A549 (cell line): ENCODE measurements around the gene RELN. TPM values are rescaled to one million over a fixed set of nuclear protein-coding genes. Genes with fewer than 3 reads are reported as not detected.

Experiments
- ATAC-seq, 2 experiments: fragments of 200-7000 bp in 1 of 2; fragments of >200 bp in 1 of 2; cut with Nextera tagmentation in 1 of 2; cut with Tn5 transposase in 1 of 2; 3 replicates each; pipeline versions ENCODE4 v1.8.0 to v1.9.1; 2018 to 2020; ENCODE audit warnings: mild to moderate bottlenecking in 1 of 2, moderate library complexity in 1 of 2
- CTCF ChIA-PET: fragments of 300-600 bp; sonication (Branson Sonifier 250); formaldehyde crosslinking; extraction: SDS; loops from one replicate; lab custom pipeline; 2021; ENCODE audit warnings: antibody characterized with exemption, inconsistent platforms; lab: Yijun Ruan, JAX
- POLR2A ChIA-PET: fragments of 350-600 bp; formaldehyde crosslinking; extraction: SDS; loops from one replicate; lab custom pipeline; 2021; ENCODE audit warnings: antibody characterized with exemption, inconsistent platforms; lab: Yijun Ruan, JAX
- DNase-seq, 2 experiments: peaks; one replicate each; pipeline versions ENCODE4 v3.0.0 to v3.0.0-alpha.2; 2011 to 2016; ENCODE audit warnings: low read depth in 1 of 2, low spot score in 1 of 2
- FAIRE-seq: peaks from 2 replicates; lab custom pipeline; 2011; peaks lifted over from hg19 to GRCh38; lab: Jason Lieb, UNC
- H3K27ac ChIP-seq, 2 experiments: fragments of >200 bp; sonication (Bioruptor Twin); formaldehyde crosslinking; 3 replicates each; pipeline ENCODE4 v1.5.1; 2016 to 2017
- H3K4me1 ChIP-seq: fragments of >200 bp; sonication (Bioruptor Twin); formaldehyde crosslinking; 3 replicates; pipeline ENCODE4 v1.6.1; 2016
- H3K4me2 ChIP-seq: fragments of >200 bp; sonication (Bioruptor Twin); formaldehyde crosslinking; 3 replicates; pipeline ENCODE4 v1.6.1; 2016
- H3K4me3 ChIP-seq: fragments of >200 bp; sonication (Bioruptor Twin); formaldehyde crosslinking; 3 replicates; pipeline ENCODE4 v1.5.1; 2016
- H3K9me3 ChIP-seq: fragments of >200 bp; sonication (Bioruptor Twin); formaldehyde crosslinking; 3 replicates; pipeline ENCODE4 v1.6.1; 2016
- CEBPB ChIP-seq, 2 experiments: fragments of >200 bp in 1 of 2; sonication (Bioruptor Twin) in 1 of 2; formaldehyde crosslinking in 1 of 2; IDR thresholded peaks; 2 replicates each; pipeline ENCODE4 v1.6.1; 2012 to 2016
- CHD2 ChIP-seq: fragments of 150-350 bp; IDR thresholded peaks from 2 replicates; pipeline ENCODE4 v1.6.1; 2014; ENCODE audit warnings: low read length; ENCODE audit not compliant: partially characterized antibody
- CTCF ChIP-seq: fragments of >200 bp; sonication (Bioruptor Twin); formaldehyde crosslinking; IDR thresholded peaks from 3 replicates; pipeline ENCODE4 v1.5.1; 2016
- EHF ChIP-seq: fragments of 250-450 bp; sonication (Bioruptor Pico); IDR thresholded peaks from 2 replicates; pipeline ENCODE4 v1.5.0; 2020; ENCODE audit warnings: mild to moderate bottlenecking
- EHMT2 ChIP-seq: fragments of 200-600 bp; sonication (generic); IDR thresholded peaks from 2 replicates; pipeline ENCODE4 v1.6.1; 2016; ENCODE audit warnings: antibody characterized with exemption, low read depth, mild to moderate bottlenecking, moderate library complexity
- GATA3 ChIP-seq: IDR thresholded peaks from 2 replicates; pipeline ENCODE4 v1.6.1; 2012; ENCODE audit warnings: borderline replicate concordance
- HDAC2 ChIP-seq: fragments of 200-600 bp; sonication (generic); IDR thresholded peaks from 2 replicates; pipeline ENCODE4 v1.6.1; 2016
- HOXB13 ChIP-seq: fragments of 250-450 bp; sonication (Bioruptor Pico); IDR thresholded peaks from 2 replicates; pipeline ENCODE4 v1.5.0; 2020; ENCODE audit warnings: low read depth, mild to moderate bottlenecking, moderate library complexity
- JUN ChIP-seq, 2 experiments: fragments of >200 bp; sonication (Bioruptor Twin); formaldehyde crosslinking; IDR thresholded peaks; 2 replicates in 1 of 2; 3 replicates in 1 of 2; pipeline ENCODE4 v1.6.1; 2016 to 2017
- JUNB ChIP-seq: fragments of >200 bp; sonication (Bioruptor Twin); formaldehyde crosslinking; IDR thresholded peaks from 2 replicates; pipeline ENCODE4 v1.6.1; 2016
- KDM1A ChIP-seq: fragments of 200-600 bp; sonication (generic); IDR thresholded peaks from 2 replicates; pipeline ENCODE4 v1.6.1; 2016; ENCODE audit warnings: low read depth, mild to moderate bottlenecking
- MAZ ChIP-seq: fragments of 150-350 bp; IDR thresholded peaks from 2 replicates; pipeline ENCODE4 v1.6.1; 2014; ENCODE audit warnings: antibody characterized with exemption, low read depth, low read length, borderline replicate concordance
- MYC ChIP-seq: IDR thresholded peaks from 2 replicates; pipeline ENCODE4 v1.6.1; 2012; ENCODE audit warnings: mild to moderate bottlenecking, inconsistent platforms, low read length, improper control_type of control experiment, borderline replicate concordance
- NR3C1 ChIP-seq: fragments of >200 bp; sonication (Bioruptor Twin); formaldehyde crosslinking; IDR thresholded peaks from 3 replicates; pipeline ENCODE4 v1.6.1; 2017
- PHF8 ChIP-seq: fragments of 200-600 bp; sonication (generic); IDR thresholded peaks from 2 replicates; pipeline ENCODE4 v1.6.1; 2016; ENCODE audit warnings: low read depth, mild to moderate bottlenecking, antibody characterized with exemption, moderate library complexity, borderline replicate concordance
- RAD21 ChIP-seq, 2 experiments: fragments of >200 bp in 1 of 2; sonication (Bioruptor Twin) in 1 of 2; formaldehyde crosslinking in 1 of 2; IDR thresholded peaks in 1 of 2; conservative IDR thresholded peaks in 1 of 2; 2 replicates in 1 of 2; 3 replicates in 1 of 2; pipeline ENCODE4 v1.6.1; 2012 to 2018; ENCODE audit warnings: inconsistent platforms in 1 of 2
- RARB ChIP-seq: fragments of 250-450 bp; sonication (Bioruptor Pico); IDR thresholded peaks from 2 replicates; pipeline ENCODE4 v1.8.0; 2021; ENCODE audit warnings: mild to moderate bottlenecking, moderate library complexity
- RCOR1 ChIP-seq: fragments of 150-350 bp; IDR thresholded peaks from 2 replicates; pipeline ENCODE4 v1.6.1; 2014; ENCODE audit warnings: antibody characterized with exemption, low read length, low read depth
- RNF2 ChIP-seq: fragments of 200-600 bp; sonication (generic); IDR thresholded peaks from 2 replicates; pipeline ENCODE4 v1.6.1; 2016; ENCODE audit warnings: low read depth, mild to moderate bottlenecking, antibody characterized with exemption, moderate library complexity, borderline replicate concordance
- SMC3 ChIP-seq: fragments of >200 bp; sonication (Bioruptor Twin); formaldehyde crosslinking; IDR thresholded peaks from 3 replicates; pipeline ENCODE4 v1.6.1; 2018; ENCODE audit warnings: inconsistent platforms
- SREBF2 ChIP-seq: fragments of 450-650 bp; IDR thresholded peaks from 2 replicates; pipeline ENCODE4 v1.6.1; 2014; ENCODE audit warnings: mild to moderate bottlenecking, moderate library complexity
- USF2 ChIP-seq: fragments of 450-650 bp; IDR thresholded peaks from 2 replicates; pipeline ENCODE4 v1.6.1; 2014; ENCODE audit warnings: antibody characterized with exemption
- ZFP36 ChIP-seq: fragments of 450-650 bp; IDR thresholded peaks from 2 replicates; pipeline ENCODE4 v1.6.1; 2014; ENCODE audit warnings: borderline replicate concordance; ENCODE audit not compliant: partially characterized antibody
- ZNF302 ChIP-seq: fragments of 250-450 bp; sonication (Bioruptor Pico); IDR thresholded peaks from 2 replicates; pipeline ENCODE4 v1.9.0; 2021; ENCODE audit warnings: inconsistent platforms, mild to moderate bottlenecking, moderate library complexity
- WGBS: methylation state at CpG from one replicate; pipeline ENCODE4 v1.1.6; 2017; ENCODE audit errors: missing lambda C conversion rate; 5-methylcytosine and 5-hydroxymethylcytosine counted together
- polyA plus RNA-seq, 4 experiments: library from polyadenylated mRNA; depleted of rRNA in 3 of 4; stranded (reverse); fragments of >200 nt; fragmentation: RNase III in 1 of 4; extraction: RNeasy Plus Mini Kit Qiagen cat#74134 plus additional on column Dnase treatment in 1 of 4; gene quantifications; 2 replicates in 3 of 4; 3 replicates in 1 of 4; pipeline ENCODE4 v1.2.3, GENCODE V29; 2011 to 2017
- TF ChIP-seq, protein P1 (sequence below): IDR thresholded peaks from 2 replicates; pipeline ENCODE4 v1.6.1; 2012

RELN gene
- polyA plus RNA-seq, 2 of the 4 experiments (the other 2 are of a cell fraction) = not detected

DNA sequence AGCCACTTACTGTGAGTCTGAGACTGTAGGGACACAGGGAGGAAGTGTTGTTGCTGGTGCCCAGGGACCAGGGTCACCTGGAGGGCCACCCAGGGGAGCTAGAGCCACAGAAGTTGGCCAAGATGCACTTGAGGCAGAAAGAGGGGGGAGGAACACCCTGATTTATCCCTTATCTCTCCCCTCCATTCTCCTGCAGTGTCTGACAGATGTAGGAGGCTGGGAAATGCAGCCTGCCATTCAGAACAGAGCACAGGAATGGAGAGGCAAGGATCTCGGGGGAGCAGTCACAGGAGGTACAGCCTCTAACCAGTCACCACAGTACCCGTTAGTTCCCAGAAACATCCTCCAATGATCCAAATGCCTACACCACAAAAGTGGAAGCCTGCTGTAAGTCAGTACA is 425.0 kb downstream of the RELN start:
- CTCF ChIA-PET = interaction anchor here (2.0 kb wide), 1 partner anchor 9 kb away, joined by 13 read pairs; no protein-coding TSS in a partner anchor
- POLR2A ChIA-PET = no interaction called here
- FAIRE-seq (no peak), DNase-seq (no peak), ATAC-seq (no peak)
- no peaks in the 10 kb centered on the region for H3K9me3 ChIP-seq
- 14% methylated on average over 2 of the region's 2 CpGs for WGBS
- TF ChIP-seq USF2 = no peak
- TF ChIP-seq ZNF302 (CRISPR knock-in tag) = no peak
- TF ChIP-seq MYC = no peak
- TF ChIP-seq RNF2 = no peak
- no peak for TF ChIP-seq SMC3
- no peak for TF ChIP-seq CHD2
- TF ChIP-seq JUNB = no peak
- no peak for TF ChIP-seq MAZ
- no peak for TF ChIP-seq CTCF
- no peak for TF ChIP-seq PHF8
- no peak for TF ChIP-seq ZFP36
- no peak for TF ChIP-seq RARB (CRISPR knock-in tag)
- TF ChIP-seq GATA3 = no peak
- no peak for TF ChIP-seq NR3C1
- TF ChIP-seq EHMT2 = no peak
- TF ChIP-seq RCOR1 = no peak
- no peak for TF ChIP-seq RAD21 (conservative IDR thresholded peaks at IDR 0.05 in 1 of 2, IDR thresholded peaks at IDR 0.05 in 1 of 2)
- no peak for TF ChIP-seq JUN (IDR thresholded peaks at IDR 0.05)
- TF ChIP-seq, protein P1, sequence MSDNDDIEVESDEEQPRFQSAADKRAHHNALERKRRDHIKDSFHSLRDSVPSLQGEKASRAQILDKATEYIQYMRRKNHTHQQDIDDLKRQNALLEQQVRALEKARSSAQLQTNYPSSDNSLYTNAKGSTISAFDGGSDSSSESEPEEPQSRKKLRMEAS = no peak
- no peak for TF ChIP-seq KDM1A
- no peaks in the 10 kb centered on the region for H3K4me1 ChIP-seq
- no peak overlapping the region for H3K27ac ChIP-seq
- no peak overlapping the region for H3K4me3 ChIP-seq
- H3K4me2 ChIP-seq = no peak overlapping the region

DNA sequence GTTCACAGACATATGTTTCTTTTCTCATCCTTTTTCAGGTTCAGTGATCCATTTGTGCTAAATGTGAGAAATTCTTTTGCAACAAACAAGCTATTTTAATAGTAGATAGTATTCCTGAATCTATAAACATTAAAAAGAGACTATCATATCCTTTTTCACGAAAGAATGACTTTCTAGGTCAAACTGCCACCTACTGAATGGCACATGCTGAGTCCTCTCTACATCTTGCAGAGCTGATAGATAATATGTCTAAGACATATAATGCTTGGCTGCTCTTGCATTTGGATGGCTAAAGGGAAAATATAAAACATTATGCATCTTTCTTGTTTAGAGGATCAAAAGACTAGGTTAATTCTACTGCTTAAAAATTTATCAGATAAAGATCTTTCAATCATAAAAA is 429.3 kb downstream of the RELN start:
- POLR2A ChIA-PET = no interaction called here
- TF ChIP-seq HDAC2 (no peak), PHF8 (no peak), CHD2 (no peak), EHF (no peak), SREBF2 (no peak), CEBPB (IDR thresholded peaks at IDR 0.05) (no peak), HOXB13 (CRISPR knock-in tag) (no peak), NR3C1 (no peak)
- FAIRE-seq = no peak
- no peaks in the 10 kb centered on the region for H3K4me1 ChIP-seq
- CTCF ChIA-PET = no interaction called here
- 3% methylated on average over 1 of the region's 1 CpG for WGBS
- ATAC-seq = no peak
- H3K9me3 ChIP-seq = no peaks in the 10 kb centered on the region
- no peak overlapping the region for H3K27ac ChIP-seq
- no peak overlapping the region for H3K4me2 ChIP-seq
- no peak for DNase-seq
- H3K4me3 ChIP-seq = no peak overlapping the region
